GM23248 (cell line): ENCODE measurements around the gene EFNA1.

ENCODE experiments used
- EZH2 ChIP-seq: fragments of 200-600 bp; sonication (generic); IDR thresholded peaks from 2 replicates; pipeline ENCODE4 v1.6.1; 2018; ENCODE audit warnings: antibody characterized with exemption, mild to moderate bottlenecking; ENCODE audit not compliant: insufficient read depth, poor library complexity, severe bottlenecking
- EZH2phosphoT487 ChIP-seq: fragments of 200-600 bp; sonication (generic); IDR thresholded peaks from 2 replicates; pipeline ENCODE4 v1.6.1; 2018; ENCODE audit warnings: antibody characterized with exemption, moderate library complexity, mild to moderate bottlenecking, low read depth; ENCODE audit not compliant: insufficient read depth

- TF ChIP-seq EZH2 (no peak), EZH2phosphoT487 (no peak)
Observed at GRCh38 chr1:155092641-155093040, 35.0 kb upstream of the EFNA1 start.
